SKM-1 (cell line): ENCODE data around the gene SLFN11.
"Not testable (repeated sequence)": the region's sequence is repeated elsewhere in the genome, so short reads cannot be mapped to it uniquely, and the experiment has no call there.

Experiments
- DNase-seq: peaks from one replicate; lab custom pipeline; 2025; ENCODE audit not compliant: unreplicated experiment; lab: John Stamatoyannopoulos, UW

SLFN11 gene

GRCh38 chr17:35373534-35373983 is at the start of gene SLFN11:
Gene SLFN11 (minus strand): TSS chr17:35373621. CDS start chr17:35363807, 9,814 bp downstream.
- peak; percentile 70 for DNase-seq

- DNase-seq, result not testable (repeated sequence)
Measured at GRCh38 chr17:35421069-35421468, 47.6 kb upstream of the SLFN11 start.

GRCh38 chr17:35416659-35417058 is 43.2 kb upstream of the SLFN11 start:
- DNase-seq, result no peak

- not testable (repeated sequence) for DNase-seq
Measured at GRCh38 chr17:35414707-35415106, 41.3 kb upstream of the SLFN11 start.

- DNase-seq, result no peak
Measured at GRCh38 chr17:35414247-35414646, 40.8 kb upstream of the SLFN11 start.

GRCh38 chr17:35407531-35407930 is 34.1 kb upstream of the SLFN11 start:
- no peak for DNase-seq

GRCh38 chr17:35406568-35406967 is 33.1 kb upstream of the SLFN11 start:
- DNase-seq, result no peak

- DNase-seq, result no peak
Measured at GRCh38 chr17:35404360-35404759, 30.9 kb upstream of the SLFN11 start.

GRCh38 chr17:35393783-35394182 is 20.4 kb upstream of the SLFN11 start:
- not testable (repeated sequence) for DNase-seq

GRCh38 chr17:35390663-35391062 is 17.2 kb upstream of the SLFN11 start:
- peak; percentile 49 for DNase-seq

- DNase-seq, result no peak
Measured at GRCh38 chr17:35390156-35390555, 16.7 kb upstream of the SLFN11 start.

GRCh38 chr17:35387496-35387895 is 14.1 kb upstream of the SLFN11 start:
- DNase-seq, result no peak

- DNase-seq, result no peak
Measured at GRCh38 chr17:35377706-35378105, 4.3 kb upstream of the SLFN11 start.

GRCh38 chr17:35377068-35377467 is 3.6 kb upstream of the SLFN11 start:
- DNase-seq, result no peak

- DNase-seq, result peak; percentile 8
Measured at GRCh38 chr17:35376245-35376644, 2.8 kb upstream of the SLFN11 start.

- no peak for DNase-seq
Measured at GRCh38 chr17:35374766-35375344, 1.4 kb upstream of the SLFN11 start.

GRCh38 chr17:35373984-35374765 is 754 bp upstream of the SLFN11 start:
- DNase-seq, result peak; percentile 6

- DNase-seq, result no peak
Measured at GRCh38 chr17:35372846-35373533, 431 bp downstream of the SLFN11 start.

- no peak for DNase-seq
Measured at GRCh38 chr17:35371934-35372333, 1.5 kb downstream of the SLFN11 start.

GRCh38 chr17:35368081-35368830 is 5.2 kb downstream of the SLFN11 start:
- peak; percentile 59 for DNase-seq

- no peak for DNase-seq
Measured at GRCh38 chr17:35361027-35361426, 12.4 kb downstream of the SLFN11 start.
